GM18517 (cell line): ENCODE results near the gene PRUNE2.
"Not testable (repeated sequence)": the region's sequence is repeated elsewhere in the genome, so short reads cannot be mapped to it uniquely, and the experiment has no call there.

ENCODE experiments used
- ATAC-seq: cut with Tn5 transposase; IDR thresholded peaks from one replicate; pipeline ENCODE4 v1.9.1; 2021; ENCODE audit warnings: mild to moderate bottlenecking, moderate library complexity; ENCODE audit not compliant: unreplicated experiment

Gene PRUNE2

GRCh38 chr9:76868897-76869296, 37.0 kb downstream of the PRUNE2 start:
- no peak for ATAC-seq

GRCh38 chr9:76866689-76867088, 39.2 kb downstream of the PRUNE2 start:
- ATAC-seq, result no peak

DNA sequence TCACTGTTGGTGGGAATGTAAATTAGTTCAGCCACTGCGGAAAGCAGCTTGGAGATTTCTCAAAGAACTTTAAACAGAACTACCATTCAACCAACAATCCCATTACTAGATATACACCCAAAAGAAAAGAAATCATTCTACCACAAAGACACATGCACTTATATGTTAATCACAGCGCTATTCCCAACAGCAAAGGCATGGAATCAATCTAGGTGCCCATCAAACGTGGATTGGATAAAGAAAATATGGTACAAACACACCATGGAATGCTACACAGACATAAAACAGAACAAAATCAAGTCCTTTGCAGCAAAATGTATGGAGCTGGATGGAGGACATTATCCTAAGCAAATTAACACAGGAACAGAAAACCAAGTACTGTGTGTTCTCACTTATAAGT, 42.1 kb downstream of the PRUNE2 start:
- ATAC-seq, result no peak

GRCh38 chr9:76859860-76860259, 46.1 kb downstream of the PRUNE2 start:
- no peak for ATAC-seq

DNA sequence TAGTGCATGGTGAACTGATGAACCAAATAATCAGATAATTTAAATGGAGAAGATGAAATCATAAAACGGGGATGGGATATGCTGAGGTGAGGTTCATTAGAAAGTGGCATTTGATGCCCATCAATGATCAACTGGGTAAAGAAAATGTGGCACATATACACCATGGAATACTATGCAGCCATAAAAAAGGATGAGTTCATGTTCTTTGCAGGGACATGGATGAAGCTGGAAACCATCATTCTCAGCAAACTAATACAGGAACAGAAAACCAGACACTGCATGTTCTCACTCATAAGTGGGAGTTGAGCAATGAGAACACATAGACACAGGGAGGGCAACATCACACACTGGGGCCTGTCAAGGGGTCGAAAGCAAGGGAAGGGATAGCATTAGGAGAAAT, 47.7 kb downstream of the PRUNE2 start:
- ATAC-seq, result not testable (repeated sequence)

DNA sequence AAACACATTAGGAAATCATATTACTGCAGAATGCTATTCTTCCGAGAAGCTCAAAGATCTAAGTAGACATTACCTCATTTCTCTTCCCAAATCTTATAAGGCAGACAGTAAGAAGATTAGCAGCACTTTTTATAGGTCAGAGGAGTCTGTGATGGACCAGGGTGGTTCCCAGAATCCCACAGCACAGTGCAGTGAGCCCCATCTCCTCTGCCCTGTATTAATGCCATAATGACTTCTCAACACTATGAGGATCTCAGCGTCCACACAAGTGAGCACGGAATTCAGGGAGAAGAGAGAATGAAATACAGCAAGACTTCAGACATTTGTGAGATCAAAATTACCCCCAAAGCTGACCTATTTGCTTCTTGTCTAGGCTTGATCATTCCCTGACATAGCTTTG, 49.9 kb downstream of the PRUNE2 start:
- no peak for ATAC-seq

GRCh38 chr9:76855015-76855414, 50.9 kb downstream of the PRUNE2 start:
- ATAC-seq, result no peak

DNA sequence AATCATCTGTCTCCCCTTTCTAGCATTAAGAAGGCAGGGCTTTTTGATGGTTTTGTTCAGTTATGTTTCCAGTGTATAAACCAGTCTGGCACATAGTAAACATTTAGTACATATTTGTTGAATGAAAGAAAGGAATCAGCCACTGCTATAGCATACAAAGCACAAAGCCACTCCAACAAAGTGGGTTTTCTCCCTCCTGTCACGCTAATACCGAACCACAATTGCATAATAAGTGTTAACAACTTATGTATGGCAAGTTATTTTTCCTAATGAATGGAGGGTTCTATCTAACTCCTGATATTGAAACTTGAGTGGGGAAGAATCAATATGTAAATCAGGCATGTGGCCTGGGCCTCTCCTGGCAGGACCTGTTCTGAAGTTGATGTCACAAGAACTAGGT, 53.9 kb downstream of the PRUNE2 start:
- ATAC-seq, result no peak

GRCh38 chr9:76846297-76846696, 59.6 kb downstream of the PRUNE2 start:
- ATAC-seq, result no peak

- no peak for ATAC-seq
These were observed 60.7 kb downstream of the PRUNE2 start for GRCh38 chr9:76845254-76845653.

DNA sequence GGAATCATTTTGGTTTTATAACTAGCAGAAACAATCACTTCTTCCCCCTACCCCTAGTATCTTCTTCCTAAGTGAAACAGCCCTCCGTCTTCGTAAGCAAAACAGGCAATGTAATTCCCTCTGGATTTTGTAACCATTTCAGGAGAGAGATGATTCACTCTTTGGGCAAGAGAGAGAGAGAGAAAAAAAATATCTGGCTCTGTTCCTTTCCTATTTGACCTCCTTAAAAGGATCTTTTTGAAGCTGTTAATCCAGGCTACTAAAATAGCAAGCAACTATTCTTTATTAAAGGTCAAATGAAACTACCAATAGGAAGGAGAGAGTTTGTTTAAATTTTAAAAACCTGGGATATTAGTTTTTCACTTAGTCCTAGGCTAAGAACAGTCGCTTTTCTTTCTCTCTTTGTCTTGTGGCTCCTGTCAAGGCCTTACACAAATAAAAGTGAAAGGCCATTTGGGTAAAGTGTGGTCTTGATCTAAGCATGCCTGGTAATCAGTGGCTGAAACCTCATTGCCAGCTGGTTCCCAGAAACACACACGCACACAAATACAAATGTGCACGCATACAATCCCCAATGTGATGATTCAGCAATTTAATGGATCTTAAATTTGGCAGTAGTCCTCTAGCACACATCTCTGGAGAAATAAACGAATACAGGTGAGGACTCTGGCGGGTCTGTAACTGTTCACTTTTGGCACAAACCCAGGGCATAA, 70.2 kb downstream of the PRUNE2 start:
- ATAC-seq, result no peak

DNA sequence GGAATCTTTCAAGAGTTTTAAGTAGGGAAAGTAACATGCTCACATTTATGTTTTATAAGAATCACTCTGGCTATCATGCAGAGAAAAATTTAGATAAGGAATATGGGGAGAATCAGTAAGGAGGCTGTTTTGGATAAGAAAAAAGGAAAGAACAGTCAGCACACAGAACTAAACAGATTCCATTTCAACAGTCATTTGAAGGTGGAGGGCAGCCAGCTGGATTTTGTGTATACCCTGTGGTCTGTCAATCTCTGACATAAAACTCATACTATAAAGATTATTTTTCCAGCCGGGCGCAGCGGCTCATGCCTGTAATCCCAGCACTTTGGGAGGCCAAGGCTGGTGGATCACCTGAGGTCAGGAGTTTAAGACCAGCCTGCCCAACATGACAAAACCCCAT, 77.5 kb downstream of the PRUNE2 start:
- ATAC-seq, result no peak

DNA sequence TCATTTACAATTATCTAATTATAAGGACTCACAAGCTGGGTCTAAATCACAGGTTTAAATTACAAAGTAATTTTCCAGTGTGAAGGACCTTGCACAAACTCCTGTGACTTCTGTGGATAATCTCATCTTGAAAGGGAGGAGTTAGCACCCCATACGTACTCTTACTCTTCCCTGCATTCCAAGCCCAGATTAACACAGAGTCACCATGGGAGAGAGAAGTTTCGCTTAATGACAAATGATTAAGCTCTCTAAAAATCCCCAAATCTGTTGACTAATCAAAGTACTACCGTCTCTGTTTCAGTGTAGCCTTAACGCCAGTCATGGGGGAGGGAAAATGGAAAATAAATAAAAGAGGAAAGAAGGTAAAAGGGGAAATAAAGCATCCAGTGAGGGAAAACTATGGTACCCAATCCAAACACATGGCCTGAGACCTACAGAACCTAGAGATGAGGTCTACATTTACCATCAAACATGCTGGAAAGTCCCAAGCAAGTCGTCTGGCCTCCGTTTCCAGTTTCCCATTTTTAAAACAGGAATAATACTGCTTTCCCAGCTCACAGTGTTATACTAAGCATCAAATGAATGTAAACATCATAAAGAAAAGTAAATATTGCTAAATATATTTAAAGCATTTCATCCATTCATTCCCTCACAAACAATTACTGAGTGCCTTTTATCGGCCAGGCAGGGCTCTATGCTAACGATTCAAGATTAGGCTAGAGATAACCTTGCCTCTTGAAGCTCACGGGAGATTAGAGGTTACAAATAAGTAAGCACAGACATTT, 78.4 kb downstream of the PRUNE2 start:
- no peak for ATAC-seq

DNA sequence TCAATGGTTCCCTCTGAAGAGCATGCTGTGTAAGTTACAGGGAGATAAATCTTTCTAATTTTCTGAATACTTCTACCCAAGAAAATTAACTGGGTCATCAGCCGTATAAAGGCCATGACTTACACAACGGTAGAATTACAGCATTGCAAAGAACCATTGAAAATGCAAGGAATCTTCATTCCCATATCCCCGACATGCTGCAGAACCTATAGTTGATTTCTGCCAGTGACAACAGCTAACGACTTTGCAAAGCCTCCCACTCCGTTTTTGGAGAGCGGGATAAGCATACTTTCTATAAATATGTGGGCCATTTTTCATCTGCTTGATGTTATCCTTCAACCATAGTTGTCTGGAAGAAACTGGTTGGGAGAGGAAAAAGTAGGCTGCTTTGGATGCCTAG, 85.5 kb downstream of the PRUNE2 start:
- no peak for ATAC-seq

DNA sequence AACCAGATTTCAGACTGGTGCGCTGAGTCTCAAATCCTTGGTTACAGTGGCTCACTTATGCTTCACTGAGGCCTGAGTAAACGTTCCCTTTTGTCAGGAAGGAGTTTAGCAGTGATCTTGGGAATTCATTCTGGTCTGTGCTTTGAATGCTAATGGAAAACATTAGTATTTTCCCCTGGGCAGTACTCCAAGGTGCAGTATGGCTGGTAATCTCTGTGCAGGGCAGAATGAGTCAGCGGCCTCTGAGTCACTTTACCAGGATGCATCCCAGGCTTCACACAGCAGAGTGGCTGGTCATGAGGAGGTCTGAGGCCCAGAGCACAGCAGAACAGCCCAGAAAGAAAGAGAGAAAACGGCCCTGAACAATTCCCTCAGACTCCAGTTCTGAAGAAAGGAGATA, 87.6 kb downstream of the PRUNE2 start:
- ATAC-seq, result no peak

GRCh38 chr9:76817489-76817888, 88.4 kb downstream of the PRUNE2 start:
- no peak for ATAC-seq

DNA sequence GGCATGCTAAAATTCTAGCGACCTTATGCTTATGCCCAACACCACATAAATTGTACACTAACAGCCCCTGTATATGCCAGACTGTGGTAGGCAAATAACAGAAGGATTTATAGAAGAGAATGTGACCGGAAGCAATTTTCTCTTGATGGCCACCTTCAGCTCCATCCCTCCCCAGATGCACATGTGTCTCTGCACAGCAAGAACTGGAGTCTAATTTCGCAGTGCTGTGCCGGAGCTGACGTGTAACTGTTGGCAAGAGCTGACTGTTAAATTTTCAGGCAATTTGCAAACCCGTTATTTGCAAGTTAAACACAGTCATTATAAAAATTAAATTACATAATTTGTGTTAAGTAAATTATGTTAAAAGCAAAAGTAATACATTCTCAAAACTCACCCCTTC, 93.3 kb downstream of the PRUNE2 start:
- ATAC-seq, result no peak

- peak; percentile 72 for ATAC-seq
These were observed 95.4 kb downstream of the PRUNE2 start for GRCh38 chr9:76810377-76810957.

DNA sequence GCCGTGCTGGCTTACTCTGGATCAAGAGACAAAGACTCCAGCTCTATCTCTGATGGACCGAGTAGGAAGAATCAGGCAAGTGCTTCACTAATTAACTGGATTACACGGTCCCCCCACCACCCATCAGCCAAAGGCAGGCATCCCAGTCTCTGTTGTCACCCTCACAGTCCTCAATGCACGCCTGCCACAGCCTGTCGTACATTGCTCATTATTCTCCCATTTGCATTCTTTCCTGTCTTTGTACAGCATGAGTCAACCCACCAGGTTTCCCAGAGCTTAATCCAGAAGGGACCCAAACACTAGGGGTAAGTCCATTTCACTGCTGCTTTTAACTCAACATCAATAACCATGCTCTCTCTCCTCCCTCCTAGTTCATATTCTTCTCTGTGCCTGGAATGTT, 97.3 kb downstream of the PRUNE2 start:
- ATAC-seq, result no peak

DNA sequence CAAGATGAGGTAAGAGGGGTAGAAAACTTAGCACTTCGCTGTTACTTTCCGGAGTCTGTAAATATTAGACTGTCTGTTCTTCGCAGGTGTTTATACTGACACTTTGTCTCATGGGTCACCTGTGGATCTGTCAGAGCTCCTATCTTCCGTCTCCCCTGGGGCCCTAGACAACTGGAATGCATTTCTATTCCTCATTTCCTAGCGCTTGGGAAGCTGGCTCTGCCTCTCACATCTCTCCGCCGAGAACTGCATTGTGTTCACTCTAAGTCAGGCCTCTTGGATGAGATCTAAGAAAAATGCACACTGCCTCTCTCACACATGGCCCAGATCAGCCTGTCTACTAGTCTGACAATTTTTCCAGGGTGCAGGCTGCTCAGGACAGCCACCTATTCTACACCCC, 102.2 kb downstream of the PRUNE2 start:
- ATAC-seq, result no peak

- ATAC-seq, result no peak
These were observed 102.8 kb downstream of the PRUNE2 start for GRCh38 chr9:76803083-76803482.

GRCh38 chr9:76800901-76801300, 105.0 kb downstream of the PRUNE2 start:
- ATAC-seq, result no peak
